Tibial nerve (tissue), 4 donors: Measurements from ENCODE around the gene PLEKHM2. TPM values are rescaled to one million over a fixed set of nuclear protein-coding genes. Genes with fewer than 3 reads are reported as not detected.

Experiments
- DNase-seq, 2 donors: peaks; one replicate each; pipeline ENCODE4 v3.0.0-alpha.2; 2019; ENCODE audit warnings: low spot score in 2 of 2
- H3K27ac ChIP-seq, 4 donors: fragments of 200-600 bp; sonication (generic) in 3 of 4; one replicate each; pipeline ENCODE4 v1.5.1; 2017 to 2019; ENCODE audit warnings: mild to moderate bottlenecking in 1 of 4
- H3K27me3 ChIP-seq, 2 donors: fragments of 200-600 bp; sonication (generic) in 1 of 2; one replicate each; pipeline versions ENCODE4 v1.5.1 to v1.6.0; 2017 to 2019
- H3K36me3 ChIP-seq, 3 donors: fragments of 200-600 bp; sonication (generic); one replicate each; pipeline ENCODE4 v1.5.1; 2018 to 2019
- H3K4me1 ChIP-seq, 4 donors: fragments of 200-600 bp; sonication (generic) in 3 of 4; one replicate each; pipeline ENCODE4 v1.5.1; 2017 to 2019
- H3K4me3 ChIP-seq, 4 donors: fragments of 200-600 bp; sonication (generic) in 3 of 4; one replicate each; pipeline ENCODE4 v1.5.1; 2017 to 2019; ENCODE audit warnings: mild to moderate bottlenecking in 1 of 4, moderate library complexity in 1 of 4
- H3K9me3 ChIP-seq, 4 donors: fragments of 200-600 bp; sonication (generic) in 3 of 4; one replicate each; pipeline ENCODE4 v1.5.1; 2017 to 2019
- CTCF ChIP-seq, 5 experiments: fragments of 200-600 bp in 3 of 5; fragments of 450-650 bp in 2 of 5; sonication (generic) in 3 of 5; IDR thresholded peaks; one replicate each; pipeline ENCODE4 v1.5.1; 2016 to 2019; ENCODE audit warnings: antibody characterized with exemption in 5 of 5, mild to moderate bottlenecking in 3 of 5, moderate library complexity in 2 of 5
- EP300 ChIP-seq, 2 donors: sonication (generic); formaldehyde crosslinking; IDR thresholded peaks; one replicate each; pipeline ENCODE4 v1.6.1; 2017; ENCODE audit warnings: antibody characterized with exemption in 2 of 2, mild to moderate bottlenecking in 1 of 2
- POLR2A ChIP-seq, 2 donors: fragments of 450-650 bp; IDR thresholded peaks; one replicate each; pipeline ENCODE4 v1.6.1; 2017; ENCODE audit warnings: antibody characterized with exemption in 2 of 2, mild to moderate bottlenecking in 2 of 2, moderate library complexity in 2 of 2
- WGBS, 2 donors: methylation state at CpG; one replicate each; pipeline ENCODE4 v1.1.5; 2018; 5-methylcytosine and 5-hydroxymethylcytosine counted together
- total RNA-seq, 4 donors: library from RNA; depleted of rRNA; stranded (reverse); fragments of >200 nt; gene quantifications; one replicate each; pipeline ENCODE4 v1.1.0, GENCODE V29; 2016

The PLEKHM2 gene
- total RNA-seq, 4 donors from 2014 or later = 54.0 to 80.4 (median 57.1) TPM

- no peak for TF ChIP-seq POLR2A (IDR thresholded peaks at IDR 0.05)
- TF ChIP-seq EP300 (IDR thresholded peaks at IDR 0.05) = no peak
- no peak for TF ChIP-seq CTCF (IDR thresholded peaks at IDR 0.05)
- H3K9me3 ChIP-seq = no peaks in the 10 kb centered on the region
- DNase-seq = no peak
- peaks cover 2 to 90% (median 50%) of the 10 kb centered on the region in 3 donors for H3K36me3 ChIP-seq
- no peaks in the 10 kb centered on the region for H3K27me3 ChIP-seq
- H3K4me1 ChIP-seq = peaks cover 0 to 24% (median 12%) of the 10 kb centered on the region in 4 donors
- no peak overlapping the region for H3K4me3 ChIP-seq
- 89 to 91% methylated on average over 28 to 39 of the region's 39 CpGs for WGBS, 2 donors
- H3K27ac ChIP-seq = no peak overlapping the region
These were observed 47.9 kb downstream of the PLEKHM2 start for GRCh38 chr1:15731735-15732685.

GRCh38 chr1:15732686-15733081 is 48.6 kb downstream of the PLEKHM2 start:
- DNase-seq = no peak
- Histone ChIP-seq H3K27ac (peak overlapping the region in 1 of 4 donors; percentile 5), H3K27me3 (no peaks in the 10 kb centered on the region), H3K36me3 (peaks cover under 1 to 85% (median 43%) of the 10 kb centered on the region in 3 donors), H3K4me3 (no peak overlapping the region), H3K9me3 (no peaks in the 10 kb centered on the region), H3K4me1 (peaks cover 0 to 30% (median 13%) of the 10 kb centered on the region in 4 donors)
- TF ChIP-seq POLR2A (IDR thresholded peaks at IDR 0.05) (no peak), EP300 (IDR thresholded peaks at IDR 0.05) (no peak), CTCF (IDR thresholded peaks at IDR 0.05) (no peak)
- 84 to 85% methylated on average over 7 of the region's 7 CpGs for WGBS, 2 donors

GRCh38 chr1:15733218-15733725 is 49.2 kb downstream of the PLEKHM2 start:
- H3K27ac ChIP-seq = peak overlapping the region in 1 of 4 donors; percentile 5
- no peak for DNase-seq
- WGBS, 2 donors = 81 to 95% methylated on average over 9 to 10 of the region's 11 CpGs
- peaks cover 0 to 85% (median 37%) of the 10 kb centered on the region in 3 donors for H3K36me3 ChIP-seq
- no peak overlapping the region for H3K4me3 ChIP-seq
- H3K27me3 ChIP-seq = no peaks in the 10 kb centered on the region
- H3K9me3 ChIP-seq = no peaks in the 10 kb centered on the region
- TF ChIP-seq CTCF (IDR thresholded peaks at IDR 0.05) (no peak), EP300 (IDR thresholded peaks at IDR 0.05) (no peak), POLR2A (IDR thresholded peaks at IDR 0.05) (no peak)
- H3K4me1 ChIP-seq = peaks cover 0 to 35% (median 13%) of the 10 kb centered on the region in 4 donors

- WGBS, 2 donors = 91 to 92% methylated on average over 12 to 22 of the region's 27 CpGs
- TF ChIP-seq POLR2A (IDR thresholded peaks at IDR 0.05) (no peak), EP300 (IDR thresholded peaks at IDR 0.05) (no peak), CTCF (IDR thresholded peaks at IDR 0.05) (no peak)
- DNase-seq = no peak
These were observed 49.7 kb downstream of the PLEKHM2 start for GRCh38 chr1:15733726-15734226.

More at GRCh38 chr1:15733726-15734226, 49.7 kb downstream of the PLEKHM2 start:
- Histone ChIP-seq H3K27me3 (no peaks in the 10 kb centered on the region), H3K9me3 (no peaks in the 10 kb centered on the region), H3K36me3 (peaks cover 0 to 83% (median 35%) of the 10 kb centered on the region in 3 donors), H3K4me3 (no peak overlapping the region), H3K27ac (peak overlapping the region in 1 of 4 donors; percentile 5), H3K4me1 (peaks cover 0 to 35% (median 13%) of the 10 kb centered on the region in 4 donors)
